Body of pancreas (tissue), 4 donors: Measurements from ENCODE around the gene MGAT4B. TPM values are rescaled to one million over a fixed set of nuclear protein-coding genes. Genes with fewer than 3 reads are reported as not detected.
A peak's percentile ranks its signal among the peaks of the same experiment; 100 is the strongest.

ENCODE experiments used
- ATAC-seq: fragments of 150-250 bp; one replicate; pipeline ENCODE4 v1.9.1; 2016
- DNase-seq, 4 donors: peaks; one replicate each; pipeline ENCODE4 v3.0.0-alpha.2; 2019
- H3K27ac ChIP-seq, 4 donors: fragments of 200-600 bp; sonication (generic); 1 replicate in 3 of 4; 2 replicates in 1 of 4; pipeline versions ENCODE4 v1.5.1 to v1.6.1; 2016 to 2019; ENCODE audit warnings: mild to moderate bottlenecking in 1 of 4, mixed read lengths in 1 of 4, moderate library complexity in 1 of 4
- H3K27me3 ChIP-seq, 2 donors: fragments of 200-600 bp; sonication (generic); one replicate each; pipeline ENCODE4 v1.6.0; 2016; ENCODE audit warnings: mild to moderate bottlenecking in 1 of 2
- H3K36me3 ChIP-seq, 2 donors: fragments of 200-600 bp; sonication (generic); replicated peaks in 1 of 2; 2 replicates each; pipeline ENCODE4 v1.5.1; 2016; ENCODE audit warnings: low read depth in 2 of 2; ENCODE audit not compliant: insufficient read depth in 1 of 2
- H3K4me1 ChIP-seq: fragments of 200-600 bp; sonication (generic); one replicate; pipeline ENCODE4 v1.6.0; 2016
- H3K4me3 ChIP-seq, 2 donors: fragments of 200-600 bp; sonication (generic); 1 replicate in 1 of 2; 2 replicates in 1 of 2; pipeline ENCODE4 v1.5.1; 2016 to 2019
- H3K9me3 ChIP-seq, 3 donors: fragments of 200-600 bp; sonication (generic); 1 replicate in 2 of 3; 2 replicates in 1 of 3; pipeline ENCODE4 v1.5.1; 2016
- CTCF ChIP-seq, 7 experiments: fragments of 450-650 bp in 4 of 7; fragments of 200-600 bp in 3 of 7; sonication (generic) in 3 of 7; IDR thresholded peaks; one replicate each; pipeline ENCODE4 v1.5.1; 2016 to 2019; ENCODE audit warnings: antibody characterized with exemption in 7 of 7
- POLR2A ChIP-seq, 3 donors: fragments of 450-650 bp; IDR thresholded peaks; one replicate each; pipeline ENCODE4 v1.6.1; 2016; ENCODE audit warnings: antibody characterized with exemption in 3 of 3, mild to moderate bottlenecking in 2 of 3
- WGBS, 2 donors: methylation state at CpG; one replicate each; pipeline ENCODE4 v1.1.5; 2017; 5-methylcytosine and 5-hydroxymethylcytosine counted together
- intact Hi-C: fragments of 100-400 bp; cut with DNase I; formaldehyde crosslinking; loops from one replicate; pipeline ENCODE4 v1.15.1; 2023
- total RNA-seq, 2 donors: library from RNA; depleted of rRNA; stranded (reverse); fragments of >200 nt; gene quantifications; one replicate each; pipeline ENCODE4 v1.1.0, GENCODE V29; 2016

The MGAT4B gene
- total RNA-seq, 2 donors from 2014 or later, result 89.0 to 90.0 TPM

DNA sequence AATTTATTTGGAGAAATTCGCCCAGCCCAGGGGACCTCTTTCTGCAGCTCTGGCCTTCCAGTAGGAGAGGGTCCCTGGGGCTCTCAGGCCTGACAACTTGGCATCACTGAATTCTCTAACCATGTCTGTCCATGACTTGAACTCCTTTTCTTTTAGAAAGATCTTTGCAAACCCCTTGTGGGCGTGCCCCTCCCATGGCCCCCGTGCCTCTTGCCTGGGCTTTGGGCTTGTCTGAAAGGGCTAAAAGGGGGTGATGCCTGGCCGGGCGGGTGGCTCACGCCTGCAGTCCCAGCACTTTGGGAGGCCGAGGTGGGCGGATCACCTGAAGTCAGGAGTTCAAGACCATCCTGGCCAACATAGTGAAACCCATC lies 10.8 kb upstream of the MGAT4B start:
- no peak for TF ChIP-seq POLR2A (IDR thresholded peaks at IDR 0.05)
- no peak for TF ChIP-seq CTCF (IDR thresholded peaks at IDR 0.05)
- H3K27ac ChIP-seq, result peak overlapping the region in 3 of 4 donors; percentile 57 to 100 (median 97)
- no peaks in the 10 kb centered on the region for H3K27me3 ChIP-seq
- peak in 2 of 4 donors; percentile 11 to 16 for DNase-seq
- H3K36me3 ChIP-seq, result no peaks in the 10 kb centered on the region
- 86 to 91% methylated on average over 7 to 8 of the region's 8 CpGs for WGBS, 2 donors
- H3K9me3 ChIP-seq, result no peaks in the 10 kb centered on the region
- intact Hi-C loops, result no loop called here
- H3K4me3 ChIP-seq, result no peak overlapping the region
- ATAC-seq, result no peak
- peaks cover 38% of the 10 kb centered on the region for H3K4me1 ChIP-seq

DNA sequence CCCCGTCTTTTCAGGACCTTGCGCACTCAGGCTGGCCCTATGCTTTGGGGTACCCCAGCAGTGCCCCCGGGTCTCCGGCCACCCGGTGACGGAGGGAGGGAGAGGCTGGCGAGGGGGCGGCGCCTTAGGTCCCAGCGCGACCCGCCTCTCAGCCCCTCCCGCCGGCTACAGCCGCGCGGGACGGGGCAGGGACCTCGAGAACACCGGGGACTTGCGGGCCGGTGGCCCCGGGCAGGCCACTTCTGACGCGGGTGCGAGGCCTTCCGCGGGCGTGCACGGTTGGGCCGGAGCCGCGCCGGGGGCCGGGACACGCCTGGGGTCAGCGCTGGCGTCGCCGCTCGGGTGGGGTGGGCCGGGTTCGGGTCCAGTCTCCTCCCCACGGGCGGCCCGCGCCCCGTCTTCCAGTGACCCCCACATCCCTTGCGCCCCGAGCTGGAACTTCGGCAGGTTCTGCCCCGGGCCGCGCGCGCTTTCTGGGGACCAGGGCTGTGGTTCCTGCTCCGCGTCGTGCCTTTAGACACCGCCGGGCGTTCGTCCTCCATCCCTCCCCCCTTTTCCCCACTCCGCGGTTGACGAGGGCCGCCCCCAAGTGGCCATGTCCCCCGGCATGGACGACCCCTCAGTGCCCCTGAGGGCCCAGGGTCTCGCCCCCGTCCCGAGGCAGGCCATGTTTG lies 10.3 kb upstream of the MGAT4B start:
- no peaks in the 10 kb centered on the region for H3K36me3 ChIP-seq
- 2 to 20% methylated on average over 2 to 51 of the region's 72 CpGs for WGBS, 2 donors
- DNase-seq (peak in 3 of 4 donors; percentile 32 to 51 (median 39)), ATAC-seq (no peak)
- H3K9me3 ChIP-seq, result no peaks in the 10 kb centered on the region
- TF ChIP-seq POLR2A (IDR thresholded peaks at IDR 0.05) (peak in 1 of 3 donors; percentile 12), CTCF (IDR thresholded peaks at IDR 0.05) (no peak)
- no peaks in the 10 kb centered on the region for H3K27me3 ChIP-seq
- H3K4me1 ChIP-seq, result peaks cover 34% of the 10 kb centered on the region
- peak overlapping the region in 1 of 2 donors; percentile 17 for H3K4me3 ChIP-seq
- intact Hi-C loops, result no loop called here
- H3K27ac ChIP-seq, result peak overlapping the region in 3 of 4 donors; percentile 57 to 100 (median 97)

GRCh38 chr5:179816401-179816795 lies 9.7 kb upstream of the MGAT4B start:
- 65 to 68% methylated on average over 12 to 23 of the region's 23 CpGs for WGBS, 2 donors
- Histone ChIP-seq H3K4me3 (no peak overlapping the region), H3K27me3 (no peaks in the 10 kb centered on the region), H3K9me3 (no peaks in the 10 kb centered on the region), H3K36me3 (no peaks in the 10 kb centered on the region), H3K4me1 (peaks cover 34% of the 10 kb centered on the region), H3K27ac (peak overlapping the region in 2 of 4 donors; percentile 57 to 100)
- ATAC-seq, result no peak
- DNase-seq, result peak in 2 of 4 donors; percentile 19 to 21
- TF ChIP-seq POLR2A (IDR thresholded peaks at IDR 0.05) (no peak), CTCF (IDR thresholded peaks at IDR 0.05) (no peak)
- intact Hi-C loops, result no loop called here

- WGBS, 2 donors, result 93 to 95% methylated on average over 18 to 21 of the region's 21 CpGs
Measured at GRCh38 chr5:179815491-179816249, 9.0 kb upstream of the MGAT4B start.

More at GRCh38 chr5:179815491-179816249, 9.0 kb upstream of the MGAT4B start:
- Histone ChIP-seq H3K4me3 (no peak overlapping the region), H3K9me3 (no peaks in the 10 kb centered on the region), H3K27me3 (no peaks in the 10 kb centered on the region), H3K4me1 (peaks cover 34% of the 10 kb centered on the region), H3K36me3 (no peaks in the 10 kb centered on the region), H3K27ac (no peak overlapping the region)
- TF ChIP-seq POLR2A (IDR thresholded peaks at IDR 0.05) (no peak), CTCF (IDR thresholded peaks at IDR 0.05) (no peak)
- DNase-seq (no peak), ATAC-seq (no peak)
- intact Hi-C loops, result no loop called here
